GM23338 (cell line): ENCODE results near the gene COL20A1. TPM values are rescaled to one million over a fixed set of nuclear protein-coding genes. Genes with fewer than 3 reads are reported as not detected.

ENCODE experiments used
- ATAC-seq: fragments of 200-7000 bp; cut with Tn5 transposase; 3 replicates; pipeline ENCODE4 v1.9.1; 2020
- DNase-seq: peaks from one replicate; pipeline ENCODE4 v3.0.0-alpha.2; 2015; ENCODE audit warnings: low spot score
- H2AFZ ChIP-seq: fragments of 200-600 bp; sonication (generic); 2 replicates; pipeline ENCODE4 v1.8.0; 2016; ENCODE audit warnings: antibody characterized with exemption, mild to moderate bottlenecking, moderate library complexity
- H3F3A ChIP-seq: fragments of 200-600 bp; sonication (generic); replicated peaks from 2 replicates; pipeline ENCODE4 v1.8.0; 2017; ENCODE audit warnings: antibody characterized with exemption, mixed run types, low read depth
- H3K27ac ChIP-seq: fragments of 200-600 bp; sonication (generic); 2 replicates; pipeline ENCODE4 v1.6.1; 2016; ENCODE audit warnings: low read depth
- H3K27me3 ChIP-seq: fragments of 200-600 bp; sonication (generic); 2 replicates; pipeline ENCODE4 v1.8.0; 2016; ENCODE audit warnings: mild to moderate bottlenecking, mixed run types, moderate library complexity; ENCODE audit not compliant: insufficient read depth
- H3K36me3 ChIP-seq: fragments of 200-600 bp; sonication (generic); 2 replicates; pipeline ENCODE4 v1.8.0; 2016; ENCODE audit warnings: mild to moderate bottlenecking; ENCODE audit not compliant: insufficient read depth
- H3K4me1 ChIP-seq: fragments of 200-600 bp; sonication (generic); 2 replicates; pipeline ENCODE4 v1.8.0; 2016; ENCODE audit warnings: mild to moderate bottlenecking, moderate library complexity; ENCODE audit not compliant: insufficient read depth
- H3K4me2 ChIP-seq: fragments of 200-600 bp; sonication (generic); 2 replicates; pipeline ENCODE4 v1.7.1; 2017; ENCODE audit warnings: mixed run types
- H3K4me3 ChIP-seq: fragments of 200-600 bp; sonication (generic); 2 replicates; pipeline ENCODE4 v1.6.1; 2016; ENCODE audit warnings: mixed run types
- H3K79me2 ChIP-seq: fragments of 200-600 bp; sonication (generic); replicated peaks from 2 replicates; pipeline ENCODE4 v1.8.0; 2017; ENCODE audit warnings: mild to moderate bottlenecking; ENCODE audit not compliant: insufficient read depth
- H3K9me2 ChIP-seq: fragments of 200-600 bp; sonication (generic); 2 replicates; pipeline ENCODE4 v1.8.0; 2017; ENCODE audit not compliant: insufficient read depth
- H4K20me1 ChIP-seq: fragments of 200-600 bp; sonication (generic); replicated peaks from 2 replicates; pipeline ENCODE4 v1.8.0; 2017; ENCODE audit warnings: mild to moderate bottlenecking; ENCODE audit not compliant: insufficient read depth
- H3K27ac Mint-ChIP-seq: 2 replicates; pipeline ENCODE4 v1.8.0; 2020; ENCODE audit warnings: inconsistent platforms, mild to moderate bottlenecking, moderate library complexity, mixed read lengths
- H3K27me3 Mint-ChIP-seq: 3 replicates; pipeline ENCODE4 v1.8.0; 2022; ENCODE audit warnings: low read depth, mild to moderate bottlenecking, moderate library complexity, mixed read lengths, inconsistent platforms; ENCODE audit not compliant: insufficient read depth, poor library complexity
- H3K36me3 Mint-ChIP-seq: 3 replicates; pipeline ENCODE4 v1.8.0; 2021; ENCODE audit warnings: low read depth, mild to moderate bottlenecking, inconsistent platforms, moderate library complexity, mixed read lengths
- H3K4me1 Mint-ChIP-seq: 3 replicates; pipeline ENCODE4 v1.8.0; 2020; ENCODE audit warnings: mild to moderate bottlenecking, inconsistent platforms, mixed read lengths
- H3K4me3 Mint-ChIP-seq: 3 replicates; pipeline ENCODE4 v1.8.0; 2021; ENCODE audit warnings: moderate library complexity, mild to moderate bottlenecking, inconsistent platforms, mixed read lengths
- H3K9me3 Mint-ChIP-seq: 3 replicates; pipeline ENCODE4 v1.8.0; 2020; ENCODE audit warnings: moderate library complexity, mild to moderate bottlenecking, inconsistent platforms, mixed read lengths
- CREB1 ChIP-seq: fragments of 250-450 bp; sonication (Bioruptor Pico); IDR thresholded peaks from 2 replicates; pipeline ENCODE4 v1.5.0; 2020; ENCODE audit warnings: low read depth, mild to moderate bottlenecking, moderate library complexity
- ETS1 ChIP-seq: IDR thresholded peaks from 2 replicates; pipeline ENCODE4 v1.6.1; 2016; ENCODE audit warnings: antibody characterized with exemption
- EZH2 ChIP-seq: fragments of 200-600 bp; sonication (generic); IDR thresholded peaks from one replicate; pipeline ENCODE4 v1.8.0; 2017; ENCODE audit warnings: antibody characterized with exemption, mild to moderate bottlenecking, low read depth; ENCODE audit not compliant: unreplicated experiment
- NANOG ChIP-seq: IDR thresholded peaks from 2 replicates; pipeline ENCODE4 v1.6.1; 2016; ENCODE audit warnings: antibody characterized with exemption, borderline replicate concordance
- POLR2AphosphoS5 ChIP-seq: IDR thresholded peaks from 2 replicates; pipeline ENCODE4 v1.6.1; 2016; ENCODE audit warnings: antibody characterized with exemption, low read depth
- REST ChIP-seq: IDR thresholded peaks from one replicate; pipeline ENCODE4 v1.6.1; 2018; ENCODE audit warnings: antibody characterized with exemption; ENCODE audit not compliant: unreplicated experiment
- STAT1 ChIP-seq: IDR thresholded peaks from one replicate; pipeline ENCODE4 v1.6.1; 2016; ENCODE audit warnings: antibody characterized with exemption; ENCODE audit not compliant: unreplicated experiment
- ZNF114 ChIP-seq: fragments of 250-450 bp; sonication (Bioruptor Pico); IDR thresholded peaks from 2 replicates; pipeline ENCODE4 v1.5.0; 2020; ENCODE audit warnings: mild to moderate bottlenecking, moderate library complexity
- ZNF331 ChIP-seq: fragments of 250-450 bp; sonication (Bioruptor Pico); IDR thresholded peaks from 2 replicates; pipeline ENCODE4 v1.5.0; 2020; ENCODE audit warnings: low read depth, mild to moderate bottlenecking, moderate library complexity
- ZNF462 ChIP-seq: fragments of 250-450 bp; sonication (Bioruptor Pico); IDR thresholded peaks from 2 replicates; pipeline ENCODE4 v1.5.0; 2020; ENCODE audit warnings: mild to moderate bottlenecking, moderate library complexity
- polyA plus RNA-seq: library from polyadenylated mRNA; unstranded; fragments of >200 nt; fragmentation: Nextera tagmentation; extraction: Ambion mirVana; gene quantifications from 2 replicates; pipeline ENCODE4 v1.2.1, GENCODE V29; 2016
- total RNA-seq: library from RNA; depleted of rRNA; stranded (reverse); fragments of >200 nt; shearing (Covaris generic); gene quantifications from 2 replicates; pipeline ENCODE4 v1.2.3, GENCODE V29; 2014

Gene COL20A1
- total and polyA plus RNA-seq, 2 experiments from 2014 or later = 0.28 to 0.79 TPM

- TF ChIP-seq ZNF462 (CRISPR knock-in tag) = no peak
Measured at GRCh38 chr20:63363981-63364561, 71.1 kb downstream of the COL20A1 start (continued).

GRCh38 chr20:63364801-63365585, 72.0 kb downstream of the COL20A1 start:
- no peak overlapping the region for H2AFZ ChIP-seq
- H3K27ac ChIP-seq = no peak overlapping the region
- H3K9me3 Mint-ChIP-seq = no peaks in the 10 kb centered on the region
- no peak overlapping the region for H3K4me3 ChIP-seq
- no peak overlapping the region for H3K4me3 Mint-ChIP-seq
- no peak overlapping the region for H3K4me2 ChIP-seq
- no peaks in the 10 kb centered on the region for H3K9me2 ChIP-seq
- no peak overlapping the region for H3K27ac Mint-ChIP-seq
- no peaks in the 10 kb centered on the region for H3K79me2 ChIP-seq
- no peak for ATAC-seq
- H3K36me3 Mint-ChIP-seq = no peaks in the 10 kb centered on the region; the same call in 2 of the 3 replicates
- H3K27me3 Mint-ChIP-seq = peaks cover 23% of the 10 kb centered on the region
- no peaks in the 10 kb centered on the region for H3K36me3 ChIP-seq
- no peaks in the 10 kb centered on the region for H3K4me1 ChIP-seq
- H3K27me3 ChIP-seq = peaks cover 18% of the 10 kb centered on the region
- H3F3A ChIP-seq = no peaks in the 10 kb centered on the region
- no peaks in the 10 kb centered on the region for H4K20me1 ChIP-seq
- peaks cover 16% of the 10 kb centered on the region for H3K4me1 Mint-ChIP-seq
- no peak for DNase-seq
- TF ChIP-seq ETS1 (no peak), REST (no peak), ZNF331 (CRISPR knock-in tag) (no peak), ZNF114 (no peak), POLR2AphosphoS5 (no peak), STAT1 (no peak), CREB1 (CRISPR knock-in tag) (no peak), EZH2 (no peak), NANOG (no peak)
